B cell (primary cell): Measurements from ENCODE around the gene NDST1. TPM values are rescaled to one million over a fixed set of nuclear protein-coding genes. Genes with fewer than 3 reads are reported as not detected.

ENCODE experiments used
- ATAC-seq: fragments of 200-7000 bp; cut with Tn5 transposase; one replicate; pipeline ENCODE4 v1.10.0; 2021; ENCODE audit warnings: low read depth, mild to moderate bottlenecking, moderate number of reproducible peaks, moderate library complexity
- CTCF ChIA-PET: fragments of 350-600 bp; sonication (Branson Sonifier 250); formaldehyde crosslinking; loops from one replicate; lab custom pipeline; 2021; ENCODE audit warnings: antibody characterized with exemption, inconsistent platforms; lab: Charles Lee
- POLR2A ChIA-PET: fragments of 350-600 bp; sonication (Branson Sonifier 250); formaldehyde crosslinking; loops from one replicate; lab custom pipeline; 2021; ENCODE audit warnings: antibody characterized with exemption; lab: Charles Lee
- DNase-seq: peaks from one replicate; pipeline ENCODE4 v3.0.0; 2013
- H2AFZ ChIP-seq: 2 replicates; pipeline ENCODE4 v1.6.1; 2012; ENCODE audit warnings: mild to moderate bottlenecking, low read depth, low read length; ENCODE audit not compliant: insufficient read depth, poor library complexity, severe bottlenecking
- H3K27ac ChIP-seq, 2 donors: 1 replicate in 1 of 2; 2 replicates in 1 of 2; pipeline ENCODE4 v1.5.1; 2012 to 2013; ENCODE audit warnings: low read length in 2 of 2, mild to moderate bottlenecking in 2 of 2, moderate library complexity in 1 of 2
- H3K27me3 ChIP-seq, 4 experiments: fragments of 200-600 bp in 1 of 4; sonication (generic) in 1 of 4; replicated peaks in 1 of 4; 1 replicate in 2 of 4; 2 replicates in 2 of 4; pipeline versions ENCODE4 v1.6.1 to v1.7.0; 2013 to 2016; ENCODE audit warnings: low read length in 3 of 4, mild to moderate bottlenecking in 2 of 4, mixed read lengths in 1 of 4, moderate library complexity in 1 of 4; ENCODE audit not compliant: insufficient read depth in 4 of 4, control insufficient read depth in 3 of 4; ENCODE audit errors: control extremely low read depth in 1 of 4
- H3K36me3 ChIP-seq, 2 experiments: replicated peaks in 1 of 2; 1 replicate in 1 of 2; 2 replicates in 1 of 2; pipeline versions ENCODE4 v1.6.1 to v1.7.1; 2013; ENCODE audit warnings: low read length in 1 of 2; ENCODE audit not compliant: insufficient read depth in 2 of 2, control insufficient read depth in 1 of 2; ENCODE audit errors: control extremely low read depth in 1 of 2, extremely low read depth in 1 of 2
- H3K4me1 ChIP-seq, 2 donors: fragments of 200-600 bp in 1 of 2; sonication (generic) in 1 of 2; 1 replicate in 1 of 2; 2 replicates in 1 of 2; pipeline versions ENCODE4 v1.5.1 to v1.6.1; 2013 to 2017; ENCODE audit warnings: low read length in 2 of 2; ENCODE audit not compliant: control insufficient read depth in 2 of 2, insufficient read depth in 2 of 2
- H3K4me2 ChIP-seq: replicated peaks from 2 replicates; pipeline ENCODE3; 2012; ENCODE audit warnings: mild to moderate bottlenecking, low read depth, low read length; ENCODE audit not compliant: poor library complexity, severe bottlenecking
- H3K4me3 ChIP-seq, 5 experiments: fragments of 200-600 bp in 1 of 5; sonication (generic) in 1 of 5; 1 replicate in 3 of 5; 2 replicates in 2 of 5; pipeline versions ENCODE4 v1.5.1 to v1.7.0; 2011 to 2016; ENCODE audit warnings: low read length in 4 of 5, mild to moderate bottlenecking in 4 of 5, low read depth in 2 of 5, control low read depth in 1 of 5, moderate library complexity in 1 of 5; ENCODE audit not compliant: insufficient read depth in 1 of 5; ENCODE audit errors: control extremely low read depth in 1 of 5, extremely low read depth in 1 of 5
- H3K79me2 ChIP-seq: fragments of 200-600 bp; sonication (generic); one replicate; pipeline ENCODE4 v1.6.0; 2016; ENCODE audit warnings: low read length; ENCODE audit not compliant: control insufficient read depth, insufficient read depth
- H3K9ac ChIP-seq: fragments of 200-600 bp; sonication (generic); 2 replicates; pipeline ENCODE4 v1.6.1; 2017; ENCODE audit warnings: mild to moderate bottlenecking, low read length, moderate library complexity
- H3K9me3 ChIP-seq, 3 donors: one replicate each; pipeline versions ENCODE4 v1.6.1 to v1.7.1; 2013; ENCODE audit warnings: low read length in 2 of 3; ENCODE audit not compliant: control insufficient read depth in 2 of 3, insufficient read depth in 1 of 3; ENCODE audit errors: control extremely low read depth in 1 of 3
- H4K20me1 ChIP-seq: 2 replicates; pipeline ENCODE4 v1.6.0; 2012; ENCODE audit warnings: mild to moderate bottlenecking, low read length; ENCODE audit not compliant: insufficient read depth, control insufficient read depth, poor library complexity, severe bottlenecking
- H3K27ac Mint-ChIP-seq: one replicate; pipeline ENCODE4 v1.8.0; 2021; ENCODE audit warnings: mixed read lengths
- H3K27me3 Mint-ChIP-seq: one replicate; pipeline ENCODE4 v1.8.0; 2021; ENCODE audit warnings: mixed read lengths
- H3K4me1 Mint-ChIP-seq: one replicate; pipeline ENCODE4 v1.8.0; 2021; ENCODE audit warnings: mixed read lengths
- H3K4me3 Mint-ChIP-seq: one replicate; pipeline ENCODE4 v1.8.0; 2021; ENCODE audit warnings: mixed read lengths
- H3K9me3 Mint-ChIP-seq: one replicate; pipeline ENCODE4 v1.8.0; 2022; ENCODE audit warnings: mixed read lengths; ENCODE audit not compliant: insufficient read depth
- CTCF ChIP-seq: fragments of 200-600 bp; IDR thresholded peaks from one replicate; pipeline ENCODE4 v1.8.0; 2022; ENCODE audit warnings: antibody characterized with exemption, mild to moderate bottlenecking
- EZH2 ChIP-seq: IDR thresholded peaks from 2 replicates; pipeline ENCODE4 v1.6.1; 2012; ENCODE audit warnings: borderline replicate concordance, low read depth, mild to moderate bottlenecking, moderate library complexity, low read length; ENCODE audit not compliant: insufficient read depth, poor library complexity, severe bottlenecking
- WGBS: methylation state at CpG from one replicate; pipeline ENCODE4 v1.1.5; 2013; ENCODE audit warnings: missing lambda C conversion rate; ENCODE audit not compliant: insufficient coverage; 5-methylcytosine and 5-hydroxymethylcytosine counted together
- intact Hi-C: fragments of 100-400 bp; cut with micrococcal nuclease; formaldehyde crosslinking; loops from one replicate; pipeline ENCODE4 v1.10.0; 2022
- polyA plus RNA-seq: library from polyadenylated mRNA; depleted of rRNA; stranded (reverse); fragments of >200 nt; gene quantifications from 2 replicates; pipeline ENCODE4 v1.2.3, GENCODE V29; 2012
- total RNA-seq, 2 donors: library from RNA; stranded (reverse); fragments of 120-200 nt in 1 of 2; gene quantifications; 1 replicate in 1 of 2; 2 replicates in 1 of 2; pipeline versions ENCODE4 v1.2.3 to v1.2.4, GENCODE V29; 2013 to 2022

NDST1 gene
- total and polyA plus RNA-seq, 2 donors (not counting 1 experiment from before 2014, with no cell fraction given): 4.3 to 7.0 TPM

- Histone ChIP-seq H3K4me2 (no peak overlapping the region), H2AFZ (no peak overlapping the region), H3K79me2 (no peaks in the 10 kb centered on the region), H3K4me1 (no peaks in the 10 kb centered on the region), H3K9me3 (no peaks in the 10 kb centered on the region), H3K4me3 (no peak overlapping the region), H4K20me1 (no peaks in the 10 kb centered on the region), H3K36me3 (no peaks in the 10 kb centered on the region), H3K27me3 (no peaks in the 10 kb centered on the region), H3K9ac (no peak overlapping the region), H3K27ac (no peak overlapping the region)
- TF ChIP-seq CTCF (no peak), EZH2 (no peak)
- intact Hi-C loops: no loop called here
- Mint-ChIP-seq H3K27ac (no peak overlapping the region), H3K4me3 (no peak overlapping the region), H3K9me3 (no peaks in the 10 kb centered on the region), H3K27me3 (no peaks in the 10 kb centered on the region), H3K4me1 (no peaks in the 10 kb centered on the region)
- ATAC-seq (no peak), DNase-seq (no peak)
- ChIA-PET POLR2A (interaction anchor here (0.6 kb wide), 1 partner anchor 464 kb away, joined by 6 read pairs; no protein-coding TSS in a partner anchor), CTCF (interaction anchor here (0.7 to 1.5 kb wide), 2 partner anchors 81 to 568 kb away, joined by 3 to 4 read pairs; no protein-coding TSS in a partner anchor)
- WGBS: 96% methylated on average over 7 of the region's 9 CpGs
Measured at GRCh38 chr5:150530951-150531588, 23.1 kb downstream of the NDST1 start.

DNA sequence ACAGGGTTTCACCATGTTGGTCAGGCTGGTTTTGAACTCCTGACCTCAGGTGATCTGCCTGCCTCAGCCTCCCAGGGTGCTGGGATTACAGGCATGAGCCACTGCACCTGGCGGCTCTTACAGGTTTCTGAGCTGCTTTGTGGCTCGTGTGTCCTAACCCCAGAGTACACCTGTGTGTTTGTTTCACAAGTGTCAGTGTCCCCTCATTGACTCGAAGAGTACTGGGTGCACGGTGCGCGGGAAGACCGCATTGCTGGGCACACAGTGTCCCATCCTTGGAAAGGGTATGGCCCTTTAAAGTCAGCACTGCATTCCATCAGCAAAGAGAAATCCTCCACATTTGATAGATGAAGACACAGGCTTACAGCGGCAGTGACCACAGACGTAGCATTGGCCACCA is 23.8 kb downstream of the NDST1 start:
- Histone ChIP-seq H3K4me3 (no peak overlapping the region), H3K4me2 (no peak overlapping the region), H3K27ac (no peak overlapping the region), H3K27me3 (no peaks in the 10 kb centered on the region), H4K20me1 (no peaks in the 10 kb centered on the region), H3K9ac (no peak overlapping the region), H3K36me3 (no peaks in the 10 kb centered on the region), H3K4me1 (no peaks in the 10 kb centered on the region), H3K79me2 (no peaks in the 10 kb centered on the region), H2AFZ (no peak overlapping the region), H3K9me3 (no peaks in the 10 kb centered on the region)
- no peak for ATAC-seq
- DNase-seq: no peak
- 91% methylated on average over 8 of the region's 9 CpGs for WGBS
- H3K27ac Mint-ChIP-seq: no peak overlapping the region
- TF ChIP-seq CTCF (no peak), EZH2 (no peak)
- H3K9me3 Mint-ChIP-seq: no peaks in the 10 kb centered on the region
- H3K27me3 Mint-ChIP-seq: no peaks in the 10 kb centered on the region
- intact Hi-C loops: no loop called here
- ChIA-PET POLR2A (no interaction called here), CTCF (interaction anchor here (0.7 kb wide), 1 partner anchor 568 kb away, joined by 4 read pairs; no protein-coding TSS in a partner anchor)
- H3K4me3 Mint-ChIP-seq: no peak overlapping the region
- H3K4me1 Mint-ChIP-seq: no peaks in the 10 kb centered on the region
